ENCODE measurements around the gene SGTA.

The SGTA gene

GRCh38 chr19:2774083-2774679 is 8.9 kb downstream of the SGTA start:
- no peak for DNase-seq

- no peak for DNase-seq
Observed at GRCh38 chr19:2771786-2772674, 11.0 kb downstream of the SGTA start.

GRCh38 chr19:2770055-2771013 is 12.7 kb downstream of the SGTA start:
- DNase-seq, result peak in 22 of 56 donors; percentile 6 to 50 (median 26)

GRCh38 chr19:2769218-2769617 is 13.9 kb downstream of the SGTA start:
- no peak for DNase-seq

GRCh38 chr19:2768365-2769132 is 14.5 kb downstream of the SGTA start:
- no peak for DNase-seq

GRCh38 chr19:2767688-2768087 is 15.4 kb downstream of the SGTA start:
- no peak for DNase-seq

GRCh38 chr19:2766594-2767372 is 16.3 kb downstream of the SGTA start:
- DNase-seq, result no peak

- DNase-seq, result no peak
Observed at GRCh38 chr19:2765376-2765775, 17.7 kb downstream of the SGTA start.

GRCh38 chr19:2764945-2765344 is 18.1 kb downstream of the SGTA start:
- no peak for DNase-seq

GRCh38 chr19:2763687-2764086 is 19.4 kb downstream of the SGTA start:
- DNase-seq, result no peak

- no peak for DNase-seq
Observed at GRCh38 chr19:2762783-2763496, 20.1 kb downstream of the SGTA start.

- DNase-seq, result no peak
Observed at GRCh38 chr19:2761876-2762782, 20.9 kb downstream of the SGTA start.

- no peak for DNase-seq
Observed at GRCh38 chr19:2761309-2761677, 21.8 kb downstream of the SGTA start.

- no peak for DNase-seq
Observed at GRCh38 chr19:2759965-2760364, 23.1 kb downstream of the SGTA start.

- DNase-seq, result peak in 2 of 56 donors; percentile 9 to 11
Observed at GRCh38 chr19:2759362-2759761, 23.7 kb downstream of the SGTA start.

GRCh38 chr19:2758601-2759313 is 24.3 kb downstream of the SGTA start:
- DNase-seq, result no peak
